Measurements from ENCODE around the gene EIF2S3. TPM values are rescaled to one million over a fixed set of nuclear protein-coding genes. Genes with fewer than 3 reads are reported as not detected.
"Not testable (repeated sequence)": the region's sequence is repeated elsewhere in the genome, so short reads cannot be mapped to it uniquely, and the experiment has no call there.

The EIF2S3 gene
- total RNA-seq, 4 donors from 2014 or later: 70.5 to 158 (median 133) TPM

DNA sequence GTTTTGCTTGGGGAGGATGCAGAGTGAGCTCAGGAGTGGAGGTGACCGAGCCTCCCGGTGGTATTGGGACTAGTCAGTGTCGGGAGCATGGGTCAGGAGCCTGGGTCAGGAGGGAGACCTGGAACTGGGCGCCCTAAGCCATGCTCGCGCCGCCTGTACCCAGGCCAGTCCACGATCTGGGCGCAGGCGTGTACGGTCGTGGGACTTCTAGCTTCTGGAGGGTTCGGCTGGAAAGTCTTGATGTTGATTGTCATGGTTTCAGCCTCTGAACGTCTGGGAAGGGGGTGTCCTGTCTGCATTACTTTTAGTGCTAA lies 244 bp downstream of the EIF2S3 start:
- DNase-seq: no peak
- Histone ChIP-seq H3K27me3 (no peaks in the 10 kb centered on the region), H3K36me3 (peaks cover 0 to 35% (median 4%) of the 10 kb centered on the region in 3 donors), H3K4me1 (peaks cover 0 to 7% (median 0%) of the 10 kb centered on the region in 3 donors), H3K9me3 (no peaks in the 10 kb centered on the region), H3K4me3 (peak overlapping the region in 1 of 4 donors; percentile 62), H3K27ac (peak overlapping the region in 3 of 4 donors; percentile 90 to 93 (median 92))
- WGBS, 2 donors: no CpG with 5 or more reads among the region's 14 CpGs
- intact Hi-C loops (cut with DNase I): loop anchor here (10.0 kb wide), 1 partner anchor 150 kb away; the partner anchor contains the start of genes APOO and CXorf58
- TF ChIP-seq, protein P1, sequence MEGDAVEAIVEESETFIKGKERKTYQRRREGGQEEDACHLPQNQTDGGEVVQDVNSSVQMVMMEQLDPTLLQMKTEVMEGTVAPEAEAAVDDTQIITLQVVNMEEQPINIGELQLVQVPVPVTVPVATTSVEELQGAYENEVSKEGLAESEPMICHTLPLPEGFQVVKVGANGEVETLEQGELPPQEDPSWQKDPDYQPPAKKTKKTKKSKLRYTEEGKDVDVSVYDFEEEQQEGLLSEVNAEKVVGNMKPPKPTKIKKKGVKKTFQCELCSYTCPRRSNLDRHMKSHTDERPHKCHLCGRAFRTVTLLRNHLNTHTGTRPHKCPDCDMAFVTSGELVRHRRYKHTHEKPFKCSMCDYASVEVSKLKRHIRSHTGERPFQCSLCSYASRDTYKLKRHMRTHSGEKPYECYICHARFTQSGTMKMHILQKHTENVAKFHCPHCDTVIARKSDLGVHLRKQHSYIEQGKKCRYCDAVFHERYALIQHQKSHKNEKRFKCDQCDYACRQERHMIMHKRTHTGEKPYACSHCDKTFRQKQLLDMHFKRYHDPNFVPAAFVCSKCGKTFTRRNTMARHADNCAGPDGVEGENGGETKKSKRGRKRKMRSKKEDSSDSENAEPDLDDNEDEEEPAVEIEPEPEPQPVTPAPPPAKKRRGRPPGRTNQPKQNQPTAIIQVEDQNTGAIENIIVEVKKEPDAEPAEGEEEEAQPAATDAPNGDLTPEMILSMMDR (IDR thresholded peaks at IDR 0.05): no peak
- no peak for TF ChIP-seq POLR2A (IDR thresholded peaks at IDR 0.05)

DNA sequence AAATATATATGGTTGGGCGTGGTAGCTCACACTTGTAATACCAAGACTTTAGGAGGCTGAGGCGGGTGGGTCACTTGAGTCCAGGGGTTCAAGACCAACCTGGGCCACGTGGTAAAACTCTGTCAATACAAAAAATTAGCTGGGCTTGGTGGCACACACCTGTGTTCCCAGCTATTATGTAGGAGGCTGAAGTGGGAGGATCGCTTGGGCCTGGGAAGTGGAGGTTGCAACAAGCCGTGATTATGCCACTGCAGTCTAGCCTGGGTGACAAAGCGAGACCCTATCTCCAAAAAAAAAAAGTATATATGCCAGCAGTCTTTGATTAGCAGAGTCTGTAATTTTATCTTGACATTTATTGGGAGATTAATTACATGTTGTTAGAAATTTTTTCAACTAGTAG lies 8.7 kb downstream of the EIF2S3 start:
- TF ChIP-seq POLR2A (IDR thresholded peaks at IDR 0.05): no peak
- TF ChIP-seq, protein P1 (IDR thresholded peaks at IDR 0.05): no peak
- H3K27ac ChIP-seq: no peak overlapping the region
- no peaks in the 10 kb centered on the region for H3K27me3 ChIP-seq
- peaks cover 4 to 100% (median 44%) of the 10 kb centered on the region in 3 donors for H3K36me3 ChIP-seq
- DNase-seq: no peak
- 87 to 94% methylated on average over 3 to 5 of the region's 6 CpGs for WGBS, 2 donors
- intact Hi-C loops (cut with DNase I): no loop called here
- no peaks in the 10 kb centered on the region for H3K9me3 ChIP-seq
- no peak overlapping the region for H3K4me3 ChIP-seq
- no peaks in the 10 kb centered on the region for H3K4me1 ChIP-seq

DNA sequence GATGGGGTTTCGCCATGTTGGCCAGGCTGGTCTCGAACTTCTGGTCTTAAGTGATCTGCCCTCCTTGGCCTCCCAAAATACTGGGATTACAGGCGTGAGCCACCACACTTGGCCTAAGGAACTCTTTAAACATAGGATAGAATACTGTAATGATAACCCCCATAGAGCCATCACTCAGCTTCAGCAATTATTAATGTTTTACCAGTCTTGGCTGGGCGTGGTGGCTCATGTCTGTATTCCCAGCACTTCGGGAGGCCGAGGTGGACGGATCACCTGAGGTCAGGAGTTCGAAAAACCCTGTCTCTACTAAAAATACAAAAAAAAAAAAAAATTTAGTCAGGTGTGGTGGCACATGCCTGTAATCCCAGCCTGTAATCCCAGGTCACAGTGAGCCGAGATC lies 15.1 kb downstream of the EIF2S3 start:
- no peak for DNase-seq
- no peaks in the 10 kb centered on the region for H3K27me3 ChIP-seq
- intact Hi-C loops (cut with DNase I): no loop called here
- no peaks in the 10 kb centered on the region for H3K4me1 ChIP-seq
- H3K4me3 ChIP-seq: no peak overlapping the region
- WGBS, 2 donors: 88 to 93% methylated on average over 7 to 9 of the region's 9 CpGs
- TF ChIP-seq POLR2A (IDR thresholded peaks at IDR 0.05): no peak
- TF ChIP-seq, protein P1 (IDR thresholded peaks at IDR 0.05): no peak
- H3K36me3 ChIP-seq: peaks cover 0 to 96% (median 35%) of the 10 kb centered on the region in 3 donors
- no peaks in the 10 kb centered on the region for H3K9me3 ChIP-seq
- no peak overlapping the region for H3K27ac ChIP-seq

DNA sequence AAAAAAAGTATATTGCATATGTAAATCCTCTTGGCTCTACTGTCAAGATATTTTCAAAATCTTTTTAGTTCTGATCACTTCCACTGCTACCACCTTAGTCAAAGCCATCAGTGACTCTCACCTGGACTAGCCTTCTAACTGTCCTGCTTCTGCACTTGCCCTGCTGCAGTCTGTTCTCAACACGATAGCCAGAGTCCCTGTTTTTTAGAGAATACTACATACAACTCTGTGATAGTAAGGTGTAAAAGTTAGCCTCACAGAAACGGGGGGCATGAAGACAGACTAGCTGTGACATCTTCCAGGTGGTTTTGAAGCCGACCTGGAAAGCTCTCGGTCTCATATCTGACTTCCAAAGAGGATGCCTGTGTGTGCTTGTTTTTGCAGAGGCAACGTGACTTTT lies 24.7 kb downstream of the EIF2S3 start:
- H3K4me1 ChIP-seq: no peaks in the 10 kb centered on the region
- no peaks in the 10 kb centered on the region for H3K27me3 ChIP-seq
- DNase-seq: no peak
- H3K27ac ChIP-seq: no peak overlapping the region
- WGBS, 2 donors: 57 to 71% methylated on average over 5 of the region's 5 CpGs
- peaks cover 10 to 39% (median 27%) of the 10 kb centered on the region in 3 donors for H3K36me3 ChIP-seq
- H3K4me3 ChIP-seq: no peak overlapping the region
- intact Hi-C loops (cut with DNase I): no loop called here
- no peaks in the 10 kb centered on the region for H3K9me3 ChIP-seq
- TF ChIP-seq POLR2A (IDR thresholded peaks at IDR 0.05): no peak
- TF ChIP-seq, protein P1 (IDR thresholded peaks at IDR 0.05): no peak

DNA sequence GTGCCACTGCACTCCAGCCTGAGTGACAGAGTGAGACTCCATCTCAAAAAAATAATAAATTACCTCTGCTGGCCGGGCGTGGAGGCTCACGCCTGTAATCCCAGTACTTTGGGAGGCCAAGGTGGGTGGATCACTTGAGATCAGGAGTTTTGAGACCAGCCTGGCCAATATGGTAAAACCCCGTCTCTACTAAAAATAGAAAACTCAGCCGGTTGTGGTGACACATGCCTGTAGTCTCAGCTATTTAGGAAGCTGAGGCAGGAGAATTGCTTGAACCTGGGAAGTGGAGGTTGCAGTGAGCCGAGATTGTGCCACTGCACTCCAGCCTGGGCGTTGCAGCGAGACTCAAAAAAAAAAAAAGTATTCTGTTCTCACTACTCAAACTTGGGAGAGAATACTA lies 25.5 kb downstream of the EIF2S3 start:
- H3K27me3 ChIP-seq; H3K9me3 ChIP-seq; H3K4me1 ChIP-seq; H3K4me3 ChIP-seq; intact Hi-C loops (cut with DNase I); H3K27ac ChIP-seq; DNase-seq: not testable (repeated sequence)
- 77% methylated on average over 8 of the region's 8 CpGs; no CpG with 5 or more reads in 1 of the 2 donors for whole genome bisulfite sequencing, 2 donors
- H3K36me3 ChIP-seq: peaks cover 10 to 31% (median 22%) of the 10 kb centered on the region in 3 donors

DNA sequence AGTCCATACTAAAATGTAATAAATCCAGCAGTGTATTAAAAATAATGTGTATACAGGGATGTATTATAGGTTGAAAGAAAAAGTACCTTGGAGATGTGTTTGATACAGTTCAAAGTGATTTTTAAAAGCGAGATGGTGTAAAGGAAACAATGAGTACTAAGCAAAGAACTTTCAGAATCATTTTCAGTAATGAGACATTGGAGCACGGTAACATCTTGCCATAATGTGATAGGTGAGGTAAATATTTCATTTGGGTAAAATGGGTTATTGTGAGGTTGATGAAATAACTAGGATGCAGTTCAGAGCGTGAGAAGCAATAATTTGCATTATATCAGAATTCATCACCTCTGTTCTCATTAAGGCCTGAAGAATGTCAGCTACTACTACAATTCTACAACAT lies 25.9 kb downstream of the EIF2S3 start:
- intact Hi-C loops (cut with DNase I): no loop called here
- Histone ChIP-seq H3K9me3 (no peaks in the 10 kb centered on the region), H3K4me3 (no peak overlapping the region), H3K27ac (no peak overlapping the region), H3K36me3 (peaks cover 8 to 26% (median 17%) of the 10 kb centered on the region in 3 donors), H3K4me1 (no peaks in the 10 kb centered on the region), H3K27me3 (no peaks in the 10 kb centered on the region)
- TF ChIP-seq POLR2A (IDR thresholded peaks at IDR 0.05): no peak
- TF ChIP-seq, protein P1 (IDR thresholded peaks at IDR 0.05): no peak
- WGBS, 2 donors: 63 to 82% methylated on average over 3 of the region's 3 CpGs
- DNase-seq: no peak

Measured in esophagus squamous epithelium (tissue), 5 donors.